Retinal pigment epithelial cell (primary cell): ENCODE results near the gene GALNT4.

Experiments
- DNase-seq: peaks from one replicate; pipeline ENCODE4 v3.0.0-alpha.2; 2010; ENCODE audit warnings: low read depth
- H3K4me3 ChIP-seq: 2 replicates; pipeline ENCODE4 v1.5.1; 2011; ENCODE audit warnings: mild to moderate bottlenecking, low read length, control low read depth, moderate library complexity
- TF ChIP-seq, protein P1 (sequence below): conservative IDR thresholded peaks from 2 replicates; pipeline ENCODE4 v1.5.1; 2011; ENCODE audit warnings: low read depth, low read length, control low read depth, inconsistent platforms

The GALNT4 gene

DNA sequence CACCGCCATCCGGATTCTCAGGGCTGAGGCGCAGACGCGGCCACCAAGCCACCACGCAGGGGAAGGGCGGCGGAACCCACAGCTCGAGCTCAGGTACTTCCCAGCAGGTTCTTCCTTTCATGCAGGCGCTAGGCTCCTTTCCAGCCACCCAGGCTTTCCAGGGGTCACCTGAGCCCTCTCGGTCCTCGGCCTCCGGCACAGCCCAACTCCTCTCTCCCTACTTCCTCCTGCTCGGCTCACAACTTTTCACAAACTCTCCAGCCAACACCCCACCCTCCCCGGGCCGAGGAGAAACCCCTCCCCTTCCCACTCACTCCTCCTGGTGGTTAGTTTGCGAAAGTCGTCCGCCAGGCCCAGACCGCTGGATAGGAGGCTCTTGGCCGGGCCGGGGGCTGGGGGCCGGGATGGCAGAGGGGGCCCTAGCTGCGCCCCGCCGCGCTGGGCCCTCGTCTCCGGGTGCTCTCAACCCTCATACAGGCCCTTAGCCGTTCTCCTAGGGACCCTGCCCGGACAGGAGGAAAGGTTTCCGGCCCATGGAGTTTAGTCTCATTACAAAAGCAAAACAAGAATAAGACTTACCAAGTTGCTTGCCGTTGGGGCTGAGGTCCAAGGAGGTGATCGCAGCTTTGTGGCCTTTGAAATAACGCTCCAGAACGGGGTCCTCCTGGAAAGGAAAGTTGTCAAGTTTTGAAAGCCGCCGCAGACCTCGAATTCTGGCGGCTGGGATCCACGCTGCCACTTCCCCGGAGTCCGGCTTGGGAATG is at the start of gene GALNT4:
Gene GALNT4, minus strand, starts transcription at position 256 of the 764 bp plus-strand sequence. Its CDS starts 247 bp downstream, at position 9.
- TF ChIP-seq, protein P1, sequence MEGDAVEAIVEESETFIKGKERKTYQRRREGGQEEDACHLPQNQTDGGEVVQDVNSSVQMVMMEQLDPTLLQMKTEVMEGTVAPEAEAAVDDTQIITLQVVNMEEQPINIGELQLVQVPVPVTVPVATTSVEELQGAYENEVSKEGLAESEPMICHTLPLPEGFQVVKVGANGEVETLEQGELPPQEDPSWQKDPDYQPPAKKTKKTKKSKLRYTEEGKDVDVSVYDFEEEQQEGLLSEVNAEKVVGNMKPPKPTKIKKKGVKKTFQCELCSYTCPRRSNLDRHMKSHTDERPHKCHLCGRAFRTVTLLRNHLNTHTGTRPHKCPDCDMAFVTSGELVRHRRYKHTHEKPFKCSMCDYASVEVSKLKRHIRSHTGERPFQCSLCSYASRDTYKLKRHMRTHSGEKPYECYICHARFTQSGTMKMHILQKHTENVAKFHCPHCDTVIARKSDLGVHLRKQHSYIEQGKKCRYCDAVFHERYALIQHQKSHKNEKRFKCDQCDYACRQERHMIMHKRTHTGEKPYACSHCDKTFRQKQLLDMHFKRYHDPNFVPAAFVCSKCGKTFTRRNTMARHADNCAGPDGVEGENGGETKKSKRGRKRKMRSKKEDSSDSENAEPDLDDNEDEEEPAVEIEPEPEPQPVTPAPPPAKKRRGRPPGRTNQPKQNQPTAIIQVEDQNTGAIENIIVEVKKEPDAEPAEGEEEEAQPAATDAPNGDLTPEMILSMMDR, result peak; percentile 68
- peak; percentile 67 for DNase-seq
- H3K4me3 ChIP-seq, result peak within 1 kb of the TSS; percentile 88

DNA sequence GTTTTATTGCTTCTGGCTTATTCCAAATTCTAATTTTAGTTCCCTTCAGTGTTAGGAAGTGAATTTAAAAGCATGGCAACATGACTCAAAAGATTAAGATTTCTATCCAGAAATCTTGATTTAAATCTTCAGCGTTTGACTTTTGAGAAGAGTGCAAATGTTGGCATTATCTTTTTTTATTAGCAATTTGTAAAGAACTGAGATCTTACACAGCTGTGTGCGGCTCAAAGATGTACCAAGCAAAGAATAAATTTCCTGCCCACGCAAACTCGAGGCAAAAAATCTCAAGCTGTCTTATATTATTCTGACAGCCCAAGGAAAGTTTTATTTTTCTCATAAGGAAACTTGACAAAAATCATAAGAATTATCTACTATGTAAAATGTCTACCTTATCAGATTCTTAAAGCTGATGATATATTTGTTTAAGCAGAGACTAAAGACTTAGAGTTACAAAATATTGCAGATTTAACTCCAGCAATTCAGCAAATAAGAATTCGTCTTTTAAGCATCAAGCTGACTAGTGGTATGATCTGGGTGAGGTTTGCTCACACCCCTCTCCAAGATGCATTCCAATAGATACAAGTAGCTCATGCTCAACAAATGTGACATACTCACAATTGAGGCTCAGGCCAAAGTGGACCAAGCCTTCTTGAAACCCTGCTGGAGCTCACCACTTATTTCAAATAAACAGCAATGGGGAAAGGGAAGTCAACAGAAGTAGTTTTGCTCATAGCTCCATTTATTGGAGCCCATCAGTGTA is 48.6 kb upstream of the GALNT4 start:
- no peak for DNase-seq
- TF ChIP-seq, protein P1, result no peak
- H3K4me3 ChIP-seq, result no peak overlapping the region

- TF ChIP-seq, protein P1, result no peak
- no peak for DNase-seq
- H3K4me3 ChIP-seq, result no peak overlapping the region
Measured at GRCh38 chr12:89571491-89572195, 47.0 kb upstream of the GALNT4 start.

DNA sequence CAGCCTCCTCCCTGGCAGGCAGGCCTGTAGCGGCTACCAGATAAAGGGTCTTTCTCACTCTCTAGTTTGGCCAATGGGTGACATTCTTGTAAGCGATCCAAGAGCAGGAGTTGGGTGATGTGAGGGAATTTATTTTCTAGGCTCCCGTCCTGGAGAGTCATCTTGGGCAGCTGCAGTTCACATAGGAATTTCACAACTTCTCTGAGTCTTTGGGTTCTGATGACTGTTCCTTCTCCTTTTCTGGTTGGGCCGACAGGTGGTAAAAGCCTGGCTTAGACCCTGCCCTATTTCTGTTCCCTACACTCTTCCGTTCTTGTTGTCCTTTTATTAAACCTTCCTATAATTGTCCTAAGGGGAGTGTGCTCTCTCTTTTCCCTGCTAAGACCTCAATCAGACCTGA is 43.9 kb upstream of the GALNT4 start:
- H3K4me3 ChIP-seq, result no peak overlapping the region
- DNase-seq, result no peak
- TF ChIP-seq, protein P1, result no peak

DNA sequence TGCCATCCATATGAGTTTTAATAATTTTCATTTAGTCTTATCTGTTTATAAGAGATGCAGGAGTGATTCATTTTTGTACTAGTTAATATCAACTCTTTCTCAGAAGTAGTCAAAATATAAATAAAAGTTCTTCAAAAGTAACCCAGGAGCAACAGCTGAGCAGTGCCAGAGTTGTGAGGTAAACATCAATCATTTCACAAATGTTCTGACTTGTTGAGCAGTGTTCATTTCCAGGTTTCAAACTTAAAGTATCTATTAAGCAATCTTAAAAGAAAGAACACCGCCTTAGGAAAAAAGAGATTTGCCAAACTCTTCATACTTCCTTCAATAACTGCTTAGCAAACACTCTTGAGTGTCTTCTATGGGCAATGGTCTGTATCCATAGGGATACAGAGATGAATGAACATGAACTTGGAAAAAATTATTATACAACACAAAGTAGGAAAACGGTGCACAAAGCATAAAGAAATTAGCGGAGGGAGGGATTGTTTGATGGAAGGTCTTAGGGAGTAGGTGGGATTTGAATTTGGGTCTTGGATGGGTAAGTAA is 43.2 kb upstream of the GALNT4 start:
- TF ChIP-seq, protein P1, result no peak
- no peak overlapping the region for H3K4me3 ChIP-seq
- no peak for DNase-seq

GRCh38 chr12:89566615-89567014 is 42.0 kb upstream of the GALNT4 start:
- H3K4me3 ChIP-seq, result no peak overlapping the region
- TF ChIP-seq, protein P1, result no peak
- DNase-seq, result no peak
